Caki2 (cell line): ENCODE results near the gene TST. TPM values are rescaled to one million over a fixed set of nuclear protein-coding genes. Genes with fewer than 3 reads are reported as not detected.

Source experiments
- DNase-seq: peaks from one replicate; pipeline ENCODE4 v3.0.0-alpha.2; 2015; ENCODE audit warnings: low read depth
- in situ Hi-C: cut with HindIII; loops from 2 replicates; pipeline ENCODE4 v1.10.0; 2016; ENCODE audit warnings: low sequenced_read_pairs, low pct_unique_long_range_greater_than_20kb, mixed read lengths
- total RNA-seq: library from RNA; depleted of rRNA; stranded (reverse); fragments of >200 nt; shearing (Covaris generic); gene quantifications from 2 replicates; pipeline ENCODE4 v1.2.3, GENCODE V29; 2014; ENCODE audit warnings: low replicate concordance

TST gene
- total RNA-seq, 1 experiment from 2014 or later: 54.6 TPM

DNA sequence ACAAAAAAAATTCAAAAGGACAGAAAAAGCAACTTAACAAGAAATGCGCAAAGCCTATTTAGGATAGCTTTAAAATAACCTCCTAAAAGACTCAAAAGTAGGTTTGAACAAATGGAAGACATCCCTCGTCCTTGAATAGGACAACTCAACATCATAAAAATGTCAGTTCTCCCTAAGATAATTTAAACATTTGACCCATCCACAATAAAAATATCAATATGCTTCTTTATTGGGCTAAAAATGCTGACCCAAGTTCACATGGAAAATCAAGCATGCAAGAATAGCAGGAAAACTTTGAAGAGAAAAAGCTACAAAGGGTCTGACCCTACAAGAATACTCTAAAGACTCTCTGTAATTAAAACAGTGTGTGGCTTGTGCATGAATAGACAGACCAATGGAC, 20.2 kb upstream of the TST start:
- in situ Hi-C loops: no loop called here
- DNase-seq: no peak

DNA sequence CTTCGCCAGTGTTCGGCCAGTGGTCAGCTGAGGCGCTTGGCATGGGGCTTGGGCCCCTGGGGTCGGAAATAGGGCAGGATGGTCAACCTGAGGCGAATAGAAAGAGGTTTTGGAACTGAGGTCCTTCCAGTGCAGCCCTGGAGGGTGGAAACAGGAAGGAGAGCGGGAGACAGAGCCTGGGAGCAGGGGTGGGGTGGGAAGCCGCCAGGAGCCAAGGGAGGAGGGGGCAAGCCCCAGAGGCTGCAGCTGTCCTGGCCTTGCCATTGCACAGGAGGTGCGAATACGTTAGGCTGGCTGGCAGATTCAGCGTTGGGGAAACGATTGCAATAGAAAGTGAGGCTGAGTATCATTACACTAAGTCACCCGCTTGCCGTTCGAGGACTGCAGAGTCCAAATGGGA, 18.4 kb upstream of the TST start:
- DNase-seq: no peak
- in situ Hi-C loops: no loop called here

DNA sequence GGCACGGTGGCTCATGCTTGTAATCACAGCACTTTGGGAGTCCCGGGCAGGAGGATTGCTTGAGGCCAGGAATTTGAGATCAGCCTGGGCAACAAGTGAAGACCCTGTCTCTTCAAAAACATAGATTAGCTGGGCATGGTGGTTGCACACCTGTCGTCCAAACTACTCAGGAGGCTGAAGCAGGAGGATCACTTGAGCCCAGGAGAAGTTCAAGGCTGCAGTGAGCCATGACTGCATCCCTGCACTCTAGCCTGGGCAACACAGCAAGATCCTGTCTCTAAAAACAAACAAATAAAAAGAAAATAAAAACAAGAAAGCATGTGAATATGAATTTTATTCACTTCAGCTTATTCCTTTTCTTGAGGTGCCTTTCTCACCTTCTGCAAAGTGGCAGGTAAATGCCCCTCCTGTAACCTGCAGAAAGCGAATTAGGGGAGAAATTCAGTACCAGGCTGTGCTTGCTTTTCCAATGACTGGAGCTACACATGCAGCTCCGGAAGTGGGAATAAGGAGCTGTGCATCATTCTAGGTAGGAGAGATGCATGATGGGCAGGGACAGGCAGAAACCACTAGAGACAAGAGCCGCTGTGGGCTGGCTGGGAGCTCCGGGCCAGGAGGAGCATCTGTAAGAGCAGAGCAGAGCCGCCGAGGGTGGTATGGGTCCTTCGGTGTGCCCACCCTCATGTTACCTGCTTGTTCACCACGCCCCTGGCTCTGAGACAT, 17.6 kb upstream of the TST start:
- no peak for DNase-seq
- in situ Hi-C loops: no loop called here

DNA sequence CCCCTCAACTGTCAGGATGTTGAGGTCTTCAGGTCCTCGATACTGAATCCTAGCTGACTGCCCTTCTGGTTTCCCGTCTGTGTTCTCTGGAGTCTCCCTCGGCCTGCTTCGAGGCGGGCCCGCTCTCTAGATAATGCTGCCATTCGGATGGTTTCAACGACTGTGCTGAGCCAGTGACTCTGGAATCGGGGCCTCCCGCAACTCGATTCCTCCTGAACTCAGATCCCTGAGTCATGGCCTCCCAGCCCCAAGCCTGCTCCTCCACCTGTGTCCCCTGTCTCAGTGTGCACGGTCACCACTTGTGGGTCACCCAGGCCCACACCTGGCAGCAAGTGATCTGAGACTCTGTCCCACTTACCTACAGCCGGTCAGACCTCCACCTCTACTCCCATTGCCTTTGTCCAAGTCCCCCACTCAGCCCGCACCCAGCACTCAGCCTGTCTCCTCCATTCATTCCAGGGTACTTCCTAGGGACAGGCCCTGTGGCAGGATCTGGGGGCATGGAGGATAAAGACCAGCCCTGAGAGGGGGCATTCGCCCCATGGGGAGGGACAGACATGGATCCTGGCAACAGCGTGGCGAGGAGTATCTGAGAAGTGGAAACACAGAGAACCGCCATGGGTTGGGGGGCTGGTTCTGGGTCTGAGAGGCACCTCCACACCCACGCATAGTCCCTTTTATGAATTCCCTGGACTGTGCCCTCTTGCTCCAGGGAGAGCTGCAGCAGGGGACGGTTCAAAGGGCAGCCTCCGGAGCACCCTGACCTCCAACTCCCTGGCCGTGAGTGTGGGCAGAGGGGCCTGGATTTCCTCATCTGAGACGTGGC, 14.6 kb upstream of the TST start:
- DNase-seq: no peak
- in situ Hi-C loops: no loop called here

DNA sequence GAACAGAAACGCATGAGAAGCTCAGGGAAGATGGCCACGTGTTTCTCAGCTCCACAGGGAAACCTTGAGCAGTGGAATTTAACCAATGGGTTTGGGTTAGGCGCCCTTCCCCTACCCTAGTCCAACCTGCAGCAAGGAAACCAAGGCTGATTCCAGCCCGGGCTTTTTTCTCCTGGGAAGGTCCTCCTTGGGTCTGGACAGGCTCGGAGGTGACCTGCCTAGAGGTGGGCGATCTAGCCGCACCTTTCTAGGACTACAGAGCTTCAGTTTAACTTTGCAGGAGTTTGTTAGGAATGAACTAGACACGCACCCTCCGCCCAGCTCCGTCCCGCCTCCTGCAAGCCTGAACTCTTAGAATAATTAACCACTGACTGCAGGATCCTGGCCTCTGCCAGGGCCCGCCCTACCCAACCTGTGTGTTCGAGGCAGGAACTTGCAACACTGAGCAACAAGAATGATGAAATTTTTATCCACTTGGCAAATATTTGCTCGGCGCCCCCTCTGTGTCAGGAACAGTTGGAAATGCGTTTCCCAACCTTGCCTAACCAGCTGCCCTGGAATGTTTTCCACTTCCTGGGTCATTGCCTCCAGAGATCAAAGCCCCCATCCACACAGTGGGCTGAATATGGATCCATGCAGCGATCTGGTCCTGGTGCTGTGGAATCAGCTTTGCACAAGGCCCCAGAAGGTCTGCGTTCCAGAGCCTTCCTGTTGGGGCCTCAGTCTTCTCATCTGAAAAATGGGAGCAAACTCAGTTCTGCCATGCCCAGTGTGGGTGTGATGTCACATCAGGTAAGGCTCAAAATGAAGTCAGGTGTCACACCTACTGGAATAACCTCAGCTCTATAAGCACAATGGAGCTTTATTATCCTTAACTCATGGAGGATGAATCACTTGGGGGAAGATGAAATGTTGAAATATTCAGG, 13.6 kb upstream of the TST start:
- peak; percentile 88 for DNase-seq
- in situ Hi-C loops: no loop called here

DNA sequence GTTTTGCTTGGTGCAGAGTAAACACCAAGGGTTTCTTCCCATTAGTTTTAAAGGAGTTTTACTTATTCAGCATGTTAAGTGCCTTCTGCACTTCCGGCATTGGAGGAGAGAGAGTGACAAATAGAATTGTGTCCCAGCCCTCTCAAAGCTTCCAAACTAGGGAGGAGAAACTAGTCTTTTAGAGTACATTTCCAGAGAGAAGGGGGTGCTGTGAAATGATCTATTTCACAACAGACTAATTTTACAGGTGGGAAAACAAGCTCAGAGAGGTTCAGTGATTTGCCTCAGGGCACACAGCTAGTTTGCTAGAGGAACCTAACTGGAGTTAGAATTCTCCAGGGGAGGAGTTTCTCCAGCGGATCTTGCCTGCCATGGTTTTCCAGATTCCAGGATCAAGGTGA, 12.9 kb upstream of the TST start:
- DNase-seq: peak; percentile 31
- in situ Hi-C loops: no loop called here

DNA sequence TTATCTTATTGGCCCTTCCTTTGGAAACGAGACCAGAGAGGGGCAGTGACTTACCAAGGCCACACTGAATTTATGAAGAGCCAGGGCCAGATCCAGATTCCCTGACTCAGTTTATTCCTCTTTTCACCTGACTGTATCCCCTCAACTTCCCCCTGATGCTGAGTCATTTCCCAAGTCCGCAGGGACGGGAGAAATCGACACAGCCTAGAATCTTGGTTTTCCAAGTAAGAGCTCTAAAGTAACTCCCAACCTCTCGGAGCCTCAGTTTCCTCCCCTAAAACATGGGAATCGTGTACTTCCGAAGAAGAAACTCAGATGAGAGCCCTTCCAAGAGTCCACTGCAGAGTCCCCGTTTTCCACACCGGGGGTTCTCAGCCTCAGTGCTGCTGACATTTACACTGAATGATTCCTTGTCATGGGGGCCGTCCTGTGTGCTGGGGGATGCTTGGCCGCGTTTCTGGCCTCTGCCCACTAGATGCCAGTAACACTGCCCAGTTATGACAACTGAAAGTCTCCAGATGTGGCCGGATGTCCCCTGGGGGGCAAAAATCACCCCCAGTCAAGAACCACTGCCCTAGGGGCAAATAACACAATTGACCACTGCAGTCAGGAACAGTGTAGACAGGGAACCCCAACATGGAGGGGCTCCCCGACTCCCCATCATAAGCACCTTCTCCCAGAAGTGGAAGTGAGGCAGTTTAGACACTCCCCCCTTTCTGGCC, 11.5 kb upstream of the TST start:
- in situ Hi-C loops: no loop called here

DNA sequence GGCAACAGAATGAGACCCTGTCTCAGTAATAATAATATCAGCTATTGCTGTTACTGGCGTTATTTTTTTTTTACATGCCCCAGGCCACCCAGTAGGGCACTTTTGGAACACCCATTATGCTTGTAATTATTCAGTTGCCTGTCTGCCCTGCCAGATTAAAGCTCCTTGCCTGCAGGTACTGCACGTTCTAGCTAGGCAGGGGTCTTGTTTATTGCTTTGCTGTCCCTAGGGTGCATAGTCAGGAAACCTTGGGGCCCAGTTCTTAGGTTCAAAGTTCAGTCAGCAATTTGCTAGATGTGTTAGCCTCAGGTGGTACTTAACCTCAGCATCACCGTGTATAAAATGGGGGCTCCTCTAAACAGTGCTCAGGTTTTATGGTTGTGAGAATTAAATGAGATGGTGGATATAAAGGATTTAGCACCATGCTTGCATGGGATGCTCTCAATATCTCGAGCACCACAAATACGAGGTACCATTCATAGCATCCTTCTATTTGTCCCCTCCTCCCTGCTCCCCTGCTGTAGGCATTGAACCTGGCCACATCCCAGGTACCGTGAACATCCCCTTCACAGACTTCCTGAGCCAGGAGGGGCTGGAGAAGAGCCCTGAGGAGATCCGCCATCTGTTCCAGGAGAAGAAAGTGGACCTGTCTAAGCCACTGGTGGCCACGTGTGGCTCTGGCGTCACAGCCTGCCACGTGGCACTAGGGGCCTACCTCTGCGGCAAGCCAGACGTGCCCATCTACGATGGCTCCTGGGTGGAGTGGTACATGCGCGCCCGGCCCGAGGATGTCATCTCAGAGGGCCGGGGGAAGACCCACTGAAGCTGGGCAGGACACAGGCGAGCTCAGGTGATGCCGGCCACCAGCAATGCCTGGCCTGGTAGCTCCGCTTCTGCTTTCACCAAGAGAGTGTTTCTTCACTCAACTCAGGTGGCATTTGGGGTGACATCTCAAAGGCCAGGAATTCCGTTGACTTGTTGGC, 9.7 kb upstream of the TST start:
- DNase-seq: no peak
- in situ Hi-C loops: no loop called here

More for the DNA sequence above, 11.5 kb upstream of the TST start:
- DNase-seq: no peak

DNA sequence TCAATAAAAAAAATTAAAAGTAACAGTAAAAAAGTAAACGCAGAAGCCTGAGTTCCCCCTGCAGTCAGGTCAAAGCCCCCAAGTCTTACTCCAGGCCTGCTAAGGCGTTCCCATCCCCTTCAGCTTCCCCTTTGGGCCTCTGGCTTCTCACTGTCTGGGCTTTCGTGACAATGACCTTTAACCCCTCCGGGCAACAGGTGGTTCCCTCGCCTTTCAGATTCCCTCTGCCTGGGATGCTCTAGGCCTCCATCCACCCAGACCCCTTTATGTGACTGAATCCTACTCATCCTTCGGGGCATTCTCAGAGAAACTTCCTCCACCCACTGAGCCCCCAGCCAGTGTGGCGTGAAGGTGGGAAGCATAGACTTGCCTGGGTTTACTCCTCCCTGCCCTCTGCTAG, 8.3 kb upstream of the TST start:
- no peak for DNase-seq
- in situ Hi-C loops: no loop called here

DNA sequence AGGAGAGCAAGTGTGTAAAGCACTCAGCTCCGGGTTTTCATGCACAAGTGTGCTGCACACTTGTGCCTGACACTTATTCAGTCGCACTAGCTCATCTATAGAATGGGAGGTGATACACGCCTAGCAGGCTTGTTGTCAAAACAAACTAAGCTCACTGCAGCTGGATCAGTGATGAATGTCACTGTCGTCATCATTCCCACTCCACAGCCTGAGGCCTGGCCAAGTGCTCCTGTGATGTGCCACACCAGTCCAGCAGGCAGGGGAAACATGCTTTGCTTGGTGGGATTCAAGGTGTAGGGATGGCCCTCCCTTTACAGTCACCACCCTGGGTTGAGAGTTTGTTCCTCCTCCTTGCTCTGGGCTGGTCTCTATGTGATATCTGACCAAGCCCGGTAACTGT, 7.1 kb upstream of the TST start:
- in situ Hi-C loops: no loop called here
- DNase-seq: no peak

DNA sequence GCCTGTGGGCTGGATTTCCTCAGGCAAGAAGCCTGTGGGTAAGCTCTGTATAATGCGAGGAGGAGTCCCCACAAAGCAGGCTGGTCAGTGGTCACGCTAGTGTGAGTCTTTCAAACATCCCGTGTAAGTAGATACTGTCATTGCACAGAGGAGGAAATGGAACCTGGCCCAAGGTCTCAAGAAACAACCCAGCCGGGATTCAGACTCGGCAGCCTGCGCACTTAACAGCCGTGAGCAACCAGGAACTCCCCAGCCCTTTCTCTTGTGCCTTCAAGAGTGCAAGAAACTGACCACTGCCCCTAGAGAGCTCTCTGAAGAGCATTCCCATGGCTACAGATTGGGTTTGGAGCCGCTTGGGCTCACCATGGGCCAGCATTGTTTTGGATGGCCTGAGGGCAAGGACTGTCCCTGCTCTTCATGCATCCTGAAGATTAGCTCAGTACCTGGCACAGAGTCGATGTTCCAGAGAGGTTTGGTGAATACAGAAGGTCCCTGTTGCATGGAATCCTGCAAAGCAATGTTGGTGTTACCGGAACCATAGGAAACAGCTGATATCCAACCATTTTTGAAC, 6.3 kb upstream of the TST start:
- DNase-seq: no peak
- in situ Hi-C loops: no loop called here

DNA sequence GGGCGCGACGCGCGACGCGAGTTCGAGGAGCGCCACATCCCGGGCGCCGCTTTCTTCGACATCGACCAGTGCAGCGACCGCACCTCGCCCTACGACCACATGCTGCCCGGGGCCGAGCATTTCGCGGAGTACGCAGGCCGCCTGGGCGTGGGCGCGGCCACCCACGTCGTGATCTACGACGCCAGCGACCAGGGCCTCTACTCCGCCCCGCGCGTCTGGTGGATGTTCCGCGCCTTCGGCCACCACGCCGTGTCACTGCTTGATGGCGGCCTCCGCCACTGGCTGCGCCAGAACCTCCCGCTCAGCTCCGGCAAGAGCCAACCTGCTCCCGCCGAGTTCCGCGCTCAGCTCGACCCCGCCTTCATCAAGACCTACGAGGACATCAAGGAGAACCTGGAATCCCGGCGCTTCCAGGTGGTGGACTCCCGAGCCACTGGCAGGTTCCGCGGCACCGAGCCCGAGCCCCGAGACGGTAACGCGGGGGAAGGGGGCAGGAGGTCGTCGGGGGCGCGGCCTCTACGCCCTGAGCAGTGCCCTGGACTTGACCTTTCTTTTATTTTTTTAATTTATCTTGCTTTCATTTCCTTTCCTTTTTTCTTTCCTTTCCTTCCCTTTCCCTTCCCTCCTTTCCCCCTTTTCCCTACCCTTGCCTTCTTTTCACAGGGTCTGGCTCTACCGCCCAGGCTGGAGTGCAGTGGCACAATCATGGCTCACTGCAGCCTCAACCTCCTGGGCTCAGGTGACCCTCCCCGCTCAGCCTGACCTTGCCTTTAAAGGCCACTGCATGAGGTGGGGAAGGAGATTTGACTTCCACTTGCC, 5.3 kb upstream of the TST start:
- in situ Hi-C loops: no loop called here
- DNase-seq: no peak

DNA sequence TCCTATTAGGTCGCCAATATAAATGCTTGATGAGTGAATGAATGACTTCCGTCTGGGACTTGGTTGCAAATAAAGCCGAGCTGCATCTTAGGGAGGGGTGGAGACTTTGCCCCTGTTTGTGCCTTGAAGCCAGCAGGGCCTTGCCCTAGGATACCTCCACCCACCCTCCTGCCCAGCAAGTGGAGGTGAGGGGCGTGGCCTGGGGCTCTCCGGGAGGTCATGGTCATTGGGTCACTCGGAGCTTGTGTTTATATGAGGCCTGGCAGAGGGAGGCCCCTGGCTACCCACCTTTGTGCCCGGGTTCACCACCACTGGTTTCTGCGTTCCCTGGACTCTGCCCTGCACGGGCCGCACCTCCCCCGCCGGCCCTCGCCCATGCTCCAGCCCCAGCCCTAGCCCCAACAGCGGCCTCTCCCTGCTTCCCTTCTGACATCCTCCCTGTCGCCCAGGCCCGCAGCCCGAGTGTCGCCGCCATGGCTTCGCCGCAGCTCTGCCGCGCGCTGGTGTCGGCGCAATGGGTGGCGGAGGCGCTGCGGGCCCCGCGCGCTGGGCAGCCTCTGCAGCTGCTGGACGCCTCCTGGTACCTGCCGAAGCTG, 4.6 kb upstream of the TST start:
- in situ Hi-C loops: no loop called here
- no peak for DNase-seq

DNA sequence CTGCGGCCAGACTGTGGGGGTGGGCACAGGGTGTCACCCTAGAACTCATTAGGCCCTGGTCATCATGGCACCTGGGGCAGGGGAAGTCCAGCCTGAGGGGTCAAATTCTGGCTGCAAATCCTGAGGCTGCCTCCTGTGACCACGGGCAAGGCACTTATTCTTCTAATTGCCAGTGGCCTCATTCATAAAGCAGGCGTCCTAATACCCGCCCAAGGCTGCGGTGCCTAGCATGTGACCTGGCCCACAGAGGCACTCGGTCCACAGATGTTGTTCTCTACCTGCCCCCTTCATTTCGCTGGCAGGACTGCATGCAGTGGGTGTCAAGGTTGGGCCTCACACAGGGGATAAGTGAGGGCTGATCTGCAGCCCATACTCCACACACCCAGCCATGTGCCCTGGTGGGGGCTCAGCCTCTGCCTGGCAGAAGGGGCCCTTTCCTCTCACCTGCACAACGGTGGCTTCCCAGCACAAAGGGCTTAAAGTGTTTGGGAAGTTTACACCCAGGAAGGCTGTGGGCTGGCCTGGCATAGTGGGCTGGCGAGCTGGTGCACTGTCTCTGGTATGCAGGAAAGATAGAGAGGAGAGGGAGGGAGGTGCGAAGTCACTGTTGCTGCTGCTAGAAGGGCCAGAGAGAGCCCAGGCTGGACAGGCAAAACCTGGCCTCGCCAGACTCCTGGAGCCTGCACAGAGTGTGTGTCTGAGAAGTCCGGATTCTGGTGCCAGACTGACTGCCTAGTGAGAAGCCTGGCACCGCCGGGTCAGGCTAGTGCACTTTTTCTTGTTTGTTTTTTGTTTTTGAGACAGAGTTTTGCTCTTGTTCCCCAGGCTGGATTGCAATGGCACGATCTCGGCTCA, 3.5 kb upstream of the TST start:
- DNase-seq: no peak
- in situ Hi-C loops: no loop called here
